GM12864 (cell line): ENCODE data around the gene FKBP11.

Source experiments
- DNase-seq: peaks from one replicate; pipeline ENCODE4 v3.0.0-alpha.2; 2011; ENCODE audit warnings: low read depth
- H3K4me3 ChIP-seq: 2 replicates; pipeline ENCODE4 v1.5.1; 2011; ENCODE audit warnings: mild to moderate bottlenecking, low read depth, low read length, control low read depth
- TF ChIP-seq, protein P1 (sequence below): IDR thresholded peaks from 2 replicates; pipeline ENCODE4 v1.5.1; 2011; ENCODE audit warnings: low read depth, mild to moderate bottlenecking, moderate library complexity, low read length, control low read depth, inconsistent platforms; ENCODE audit errors: missing control alignments

Gene FKBP11

DNA sequence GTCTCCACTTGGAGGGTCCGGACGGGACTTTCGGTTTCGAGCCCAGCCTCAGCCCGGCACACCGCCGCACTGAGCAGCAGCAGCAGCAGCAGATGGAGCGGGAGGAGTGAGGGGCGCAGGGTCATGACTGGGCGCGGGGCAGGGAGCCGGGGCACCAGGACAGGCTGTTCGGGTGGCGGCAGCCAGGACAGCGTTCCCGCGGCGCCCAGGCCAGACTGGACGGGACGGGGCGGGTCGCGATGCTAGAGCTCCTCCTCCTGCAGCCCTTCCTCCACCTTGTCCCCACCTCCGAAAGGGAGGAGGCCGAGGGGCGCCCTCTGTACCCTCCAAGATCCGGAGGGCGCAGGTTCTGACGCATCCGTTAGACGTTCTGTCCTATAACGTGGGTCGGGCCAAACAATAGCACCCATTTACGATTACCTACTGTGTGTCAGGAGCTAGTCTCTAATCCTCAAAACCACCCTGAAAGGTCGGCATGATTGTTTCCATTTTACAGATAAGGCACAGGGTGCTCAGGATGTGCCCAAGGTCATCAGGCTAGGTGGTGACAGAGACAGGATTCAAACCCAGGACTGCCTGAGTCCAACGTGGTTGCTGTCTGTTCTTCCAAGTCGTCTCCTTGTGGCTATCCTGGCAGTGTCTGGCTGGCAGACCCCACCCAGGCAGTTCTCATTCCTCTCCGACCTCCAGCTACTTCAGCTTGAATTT lies at the start of gene FKBP11:
Gene FKBP11 (minus strand): TSS at position 189 of the 708 bp plus-strand sequence. CDS start 64 bp downstream, at position 125.
- H3K4me3 ChIP-seq, result peak within 1 kb of the TSS; percentile 93
- DNase-seq, result peak; percentile 47
- TF ChIP-seq, protein P1, sequence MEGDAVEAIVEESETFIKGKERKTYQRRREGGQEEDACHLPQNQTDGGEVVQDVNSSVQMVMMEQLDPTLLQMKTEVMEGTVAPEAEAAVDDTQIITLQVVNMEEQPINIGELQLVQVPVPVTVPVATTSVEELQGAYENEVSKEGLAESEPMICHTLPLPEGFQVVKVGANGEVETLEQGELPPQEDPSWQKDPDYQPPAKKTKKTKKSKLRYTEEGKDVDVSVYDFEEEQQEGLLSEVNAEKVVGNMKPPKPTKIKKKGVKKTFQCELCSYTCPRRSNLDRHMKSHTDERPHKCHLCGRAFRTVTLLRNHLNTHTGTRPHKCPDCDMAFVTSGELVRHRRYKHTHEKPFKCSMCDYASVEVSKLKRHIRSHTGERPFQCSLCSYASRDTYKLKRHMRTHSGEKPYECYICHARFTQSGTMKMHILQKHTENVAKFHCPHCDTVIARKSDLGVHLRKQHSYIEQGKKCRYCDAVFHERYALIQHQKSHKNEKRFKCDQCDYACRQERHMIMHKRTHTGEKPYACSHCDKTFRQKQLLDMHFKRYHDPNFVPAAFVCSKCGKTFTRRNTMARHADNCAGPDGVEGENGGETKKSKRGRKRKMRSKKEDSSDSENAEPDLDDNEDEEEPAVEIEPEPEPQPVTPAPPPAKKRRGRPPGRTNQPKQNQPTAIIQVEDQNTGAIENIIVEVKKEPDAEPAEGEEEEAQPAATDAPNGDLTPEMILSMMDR, result peak; percentile 8

- TF ChIP-seq, protein P1, result peak; percentile 78
- no peak overlapping the region for H3K4me3 ChIP-seq
- no peak for DNase-seq
Observed at GRCh38 chr12:48973941-48974673, 48.8 kb upstream of the FKBP11 start.

DNA sequence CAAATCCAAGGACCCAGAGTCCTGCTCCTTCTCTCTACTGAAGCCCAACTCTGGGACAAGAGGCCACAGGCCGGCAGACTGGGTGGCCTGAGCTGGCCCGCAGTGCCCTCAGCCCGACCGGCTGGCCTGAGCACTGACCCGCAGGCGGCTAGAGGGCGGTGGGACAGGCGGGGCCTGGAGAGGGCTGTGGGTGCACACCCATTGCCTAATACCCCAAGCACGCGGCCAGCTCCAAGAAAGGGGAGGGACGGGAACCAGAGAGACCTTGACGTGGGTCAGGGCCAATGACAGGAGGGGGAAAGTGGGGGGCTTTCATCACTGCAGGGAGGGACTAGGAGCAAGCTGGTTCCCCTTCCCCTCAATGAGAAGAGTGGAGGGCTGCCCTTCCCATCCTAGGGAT lies 48.2 kb upstream of the FKBP11 start:
- H3K4me3 ChIP-seq, result no peak overlapping the region
- no peak for DNase-seq
- TF ChIP-seq, protein P1, result no peak

DNA sequence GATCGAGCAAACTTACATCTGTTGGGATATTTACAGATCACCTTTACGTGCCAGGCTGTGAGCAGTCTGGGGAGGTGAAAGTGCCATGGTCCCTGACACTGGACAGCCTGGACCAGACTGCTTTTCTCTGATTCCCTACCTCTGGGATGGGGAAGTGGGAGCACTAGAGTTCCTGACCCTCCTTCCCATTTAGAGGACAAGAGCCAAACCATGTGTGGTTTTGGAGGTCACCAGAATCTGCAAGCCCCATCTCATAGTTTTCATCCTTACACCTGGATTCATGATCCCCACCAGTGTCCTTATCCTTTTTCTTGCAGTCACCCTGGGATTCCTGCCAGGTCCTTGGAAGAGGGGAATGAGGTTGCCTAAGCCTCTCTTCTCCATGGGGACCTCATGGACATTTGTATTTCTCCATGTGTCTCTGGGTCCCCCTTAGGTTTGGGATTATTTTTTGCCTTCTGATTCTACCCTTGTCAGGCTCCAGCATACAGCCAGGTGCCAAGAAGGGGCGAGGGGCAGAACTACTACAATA lies 47.7 kb upstream of the FKBP11 start:
- no peak for DNase-seq
- TF ChIP-seq, protein P1, result no peak
- no peak overlapping the region for H3K4me3 ChIP-seq

GRCh38 chr12:48972213-48972951 lies 47.1 kb upstream of the FKBP11 start:
- DNase-seq, result no peak
- no peak overlapping the region for H3K4me3 ChIP-seq

GRCh38 chr12:48970702-48971334 lies 45.5 kb upstream of the FKBP11 start:
- DNase-seq, result no peak
- H3K4me3 ChIP-seq, result peak overlapping the region; percentile 29; the same call in 1 of the 2 replicates
- TF ChIP-seq, protein P1, result no peak

More at GRCh38 chr12:48972213-48972951, 47.1 kb upstream of the FKBP11 start:
- TF ChIP-seq, protein P1, result no peak
